Left cardiac atrium (tissue), 4 donors: ENCODE results near the gene FHDC1. TPM values are rescaled to one million over a fixed set of nuclear protein-coding genes. Genes with fewer than 3 reads are reported as not detected.

Experiments
- ATAC-seq, 2 donors: fragments of 200-7000 bp; cut with Tn5 transposase; one replicate each; pipeline ENCODE4 v1.9.1; 2020; ENCODE audit warnings: mild to moderate bottlenecking in 2 of 2, moderate library complexity in 2 of 2
- DNase-seq: peaks from one replicate; pipeline ENCODE4 v3.0.0-alpha.2; 2020
- intact Hi-C, 2 donors: fragments of 100-400 bp; cut with DNase I; formaldehyde crosslinking; loops; one replicate each; pipeline versions ENCODE4 v1.14.1 to v1.15.1; 2022 to 2023
- total RNA-seq, 2 donors: library from RNA; stranded (reverse); fragmentation: NEBNext Ultra II Directional; extraction: Animal tissue kit (Norgen Biotek cat#: 25700); gene quantifications; one replicate each; pipeline ENCODE4 v1.2.1, GENCODE V29; 2021
- donor health status: DM: no; HTN: yes; CAD: no.
- donor health status: DM: no; HTN: yes; CAD: no; lungs with severe emphysema.
- donor health status: DM: yes; HTN: yes; CAD: no.
- donor health status: Dilated cardiomyopathy.

Gene FHDC1
- total RNA-seq, 2 donors from 2014 or later = 0.50 to 0.53 TPM

- intact Hi-C loops = loop anchor here in 1 of 2 donors (10.0 kb wide), 1 partner anchor 660 kb away; no protein-coding TSS in a partner anchor
- ATAC-seq = no peak
- no peak for DNase-seq
These were observed 18.6 kb downstream of the FHDC1 start for GRCh38 chr4:152954741-152955140.

- no peak for ATAC-seq
- no peak for DNase-seq
- intact Hi-C loops = loop anchor here in 1 of 2 donors (10.0 kb wide), 1 partner anchor 661 kb away; no protein-coding TSS in a partner anchor
These were observed 20.0 kb downstream of the FHDC1 start for GRCh38 chr4:152956147-152956546.

GRCh38 chr4:152956650-152957436 is 20.7 kb downstream of the FHDC1 start:
- intact Hi-C loops = loop anchor here in 1 of 2 donors (10.0 kb wide), 1 partner anchor 662 kb away; no protein-coding TSS in a partner anchor
- DNase-seq = no peak

GRCh38 chr4:152957437-152958171 is 21.5 kb downstream of the FHDC1 start:
- peak; percentile 89 to 93 for ATAC-seq
- peak; percentile 76 for DNase-seq
- intact Hi-C loops = loop anchor here in 1 of 2 donors (10.0 kb wide), 1 partner anchor 663 kb away; no protein-coding TSS in a partner anchor

More at GRCh38 chr4:152956650-152957436, 20.7 kb downstream of the FHDC1 start:
- peak in 1 of 2 donors; percentile 32 for ATAC-seq

- ATAC-seq (no peak), DNase-seq (no peak)
- intact Hi-C loops = loop anchor here in 1 of 2 donors (10.0 kb wide), 1 partner anchor 664 kb away; no protein-coding TSS in a partner anchor
These were observed 23.0 kb downstream of the FHDC1 start for GRCh38 chr4:152959080-152959479.

- intact Hi-C loops = no loop called here
- ATAC-seq = no peak
- no peak for DNase-seq
These were observed 24.0 kb downstream of the FHDC1 start for GRCh38 chr4:152960082-152960481.

- DNase-seq (no peak), ATAC-seq (peak in 1 of 2 donors; percentile 39)
- intact Hi-C loops = no loop called here
These were observed 25.1 kb downstream of the FHDC1 start for GRCh38 chr4:152961014-152961772.

GRCh38 chr4:152961773-152962115 is 25.6 kb downstream of the FHDC1 start:
- intact Hi-C loops = no loop called here
- DNase-seq = no peak
- no peak for ATAC-seq

- no peak for ATAC-seq
- no peak for DNase-seq
- intact Hi-C loops = no loop called here
These were observed 26.0 kb downstream of the FHDC1 start for GRCh38 chr4:152962150-152962549.

- intact Hi-C loops = no loop called here
- no peak for DNase-seq
These were observed 28.2 kb downstream of the FHDC1 start for GRCh38 chr4:152964335-152964734.

GRCh38 chr4:152965611-152966010 is 29.5 kb downstream of the FHDC1 start:
- DNase-seq (no peak), ATAC-seq (no peak)
- intact Hi-C loops = no loop called here

More at GRCh38 chr4:152964335-152964734, 28.2 kb downstream of the FHDC1 start:
- no peak for ATAC-seq

GRCh38 chr4:152967907-152968306 is 31.8 kb downstream of the FHDC1 start:
- intact Hi-C loops = no loop called here
- no peak for ATAC-seq
- DNase-seq = no peak

- DNase-seq = no peak
- intact Hi-C loops = no loop called here
- no peak for ATAC-seq
These were observed 32.8 kb downstream of the FHDC1 start for GRCh38 chr4:152968806-152969394.

- ATAC-seq (no peak), DNase-seq (no peak)
- intact Hi-C loops = no loop called here
These were observed 34.1 kb downstream of the FHDC1 start for GRCh38 chr4:152970102-152970820.

- DNase-seq (no peak), ATAC-seq (no peak)
- intact Hi-C loops = no loop called here
These were observed 34.9 kb downstream of the FHDC1 start for GRCh38 chr4:152971053-152971452.

- peak; percentile 57 to 89 for ATAC-seq
- intact Hi-C loops = no loop called here
- DNase-seq = no peak
These were observed 36.9 kb downstream of the FHDC1 start for GRCh38 chr4:152972821-152973628.

GRCh38 chr4:152973629-152974467 is 37.7 kb downstream of the FHDC1 start:
- ATAC-seq = no peak
- DNase-seq = no peak
- intact Hi-C loops = no loop called here
